ENCODE data around the gene LENG8.
"Not testable (repeated sequence)": the region's sequence is repeated elsewhere in the genome, so short reads cannot be mapped to it uniquely, and the experiment has no call there.

- not testable (repeated sequence) for TF ChIP-seq CTCF (conservative IDR thresholded peaks at IDR 0.05; ENCODE audit: low read depth in 2 of 2); REST (IDR thresholded peaks at IDR 0.05; ENCODE audit: unreplicated experiment); CREB1 (CRISPR knock-in tag; IDR thresholded peaks at IDR 0.05; ENCODE audit: low read depth); EZH2phosphoT487 (IDR thresholded peaks at IDR 0.05; ENCODE audit: unreplicated experiment); POLR2AphosphoS5 (IDR thresholded peaks at IDR 0.05; ENCODE audit: low read depth); EZH2 (IDR thresholded peaks at IDR 0.05; ENCODE audit: low read depth, unreplicated experiment)
These were observed 2.6 kb upstream of the LENG8 start for GRCh38 chr19:54446349-54446748.

All from GM23338 (cell line).